Type B pancreatic cell (in vitro differentiated cells): ENCODE data around the gene CASP8. TPM values are rescaled to one million over a fixed set of nuclear protein-coding genes. Genes with fewer than 3 reads are reported as not detected.

Experiments
- DNase-seq: peaks from one replicate; pipeline ENCODE4 v3.0.0; 2021; ENCODE audit warnings: mixed read lengths; ENCODE audit not compliant: unreplicated experiment; ENCODE audit errors: extremely low spot score
- H3K27ac Mint-ChIP-seq: 2 replicates; pipeline ENCODE4 v1.8.0; 2021; ENCODE audit warnings: mild to moderate bottlenecking, mixed read lengths
- H3K27me3 Mint-ChIP-seq: 2 replicates; pipeline ENCODE4 v1.8.0; 2021; ENCODE audit warnings: mixed read lengths
- H3K36me3 Mint-ChIP-seq: 2 replicates; pipeline ENCODE4 v1.8.0; 2021; ENCODE audit warnings: mixed read lengths
- H3K4me1 Mint-ChIP-seq: one replicate; pipeline ENCODE4 v1.8.0; 2021; ENCODE audit warnings: mixed read lengths; ENCODE audit not compliant: unreplicated experiment
- H3K4me3 Mint-ChIP-seq: 2 replicates; pipeline ENCODE4 v1.8.0; 2021; ENCODE audit warnings: mild to moderate bottlenecking, mixed read lengths
- H3K9me3 Mint-ChIP-seq: 2 replicates; pipeline ENCODE4 v1.8.0; 2021; ENCODE audit warnings: mixed read lengths
- CTCF ChIP-seq: fragments of 200-600 bp; sonication (generic); conservative IDR thresholded peaks from 2 replicates; pipeline ENCODE4 v1.5.0; 2021; ENCODE audit warnings: antibody characterized with exemption, mild to moderate bottlenecking
- total RNA-seq: library from RNA; stranded (reverse); gene quantifications from 2 replicates; pipeline ENCODE4 v1.2.1, GENCODE V29; 2021; ENCODE audit warnings: low replicate concordance

CASP8 gene
- total RNA-seq, 1 donor from 2014 or later, result 6.0 TPM

GRCh38 chr2:201275069-201275468 lies 14.7 kb downstream of the CASP8 start:
- no peak for TF ChIP-seq CTCF
- Mint-ChIP-seq H3K4me1 (no peaks in the 10 kb centered on the region), H3K9me3 (no peaks in the 10 kb centered on the region), H3K27ac (no peak overlapping the region), H3K36me3 (no peaks in the 10 kb centered on the region), H3K4me3 (no peak overlapping the region), H3K27me3 (no peaks in the 10 kb centered on the region)
- DNase-seq, result no peak

DNA sequence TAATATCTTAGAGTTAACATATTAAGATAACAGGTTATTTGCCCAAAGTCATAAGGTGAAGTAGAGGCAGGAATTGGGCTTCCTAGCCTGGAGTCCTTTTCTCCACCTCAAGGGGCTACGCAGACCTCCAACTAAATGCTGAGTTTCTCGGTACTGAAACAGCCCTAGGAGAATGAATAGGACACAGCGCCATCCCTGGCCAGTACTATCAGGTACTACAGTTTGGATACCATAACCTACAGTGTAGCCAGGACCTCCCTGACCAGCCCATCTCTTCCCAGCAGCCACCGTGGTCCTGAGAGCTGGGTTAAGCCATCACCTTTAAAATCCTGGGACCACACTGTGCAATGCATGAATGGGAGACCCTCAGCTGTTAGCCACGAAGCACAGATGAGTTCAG lies 15.7 kb downstream of the CASP8 start:
- H3K4me3 Mint-ChIP-seq, result no peak overlapping the region
- H3K36me3 Mint-ChIP-seq, result no peaks in the 10 kb centered on the region
- no peaks in the 10 kb centered on the region for H3K27me3 Mint-ChIP-seq
- no peak for TF ChIP-seq CTCF
- no peak for DNase-seq
- no peaks in the 10 kb centered on the region for H3K9me3 Mint-ChIP-seq
- no peaks in the 10 kb centered on the region for H3K4me1 Mint-ChIP-seq
- no peak overlapping the region for H3K27ac Mint-ChIP-seq

- Mint-ChIP-seq H3K4me3 (no peak overlapping the region), H3K4me1 (no peaks in the 10 kb centered on the region)
Observed at GRCh38 chr2:201276511-201276910, 16.2 kb downstream of the CASP8 start.

GRCh38 chr2:201279079-201279478 lies 18.7 kb downstream of the CASP8 start:
- Mint-ChIP-seq H3K36me3 (no peaks in the 10 kb centered on the region), H3K27ac (no peak overlapping the region), H3K27me3 (no peaks in the 10 kb centered on the region), H3K4me1 (no peaks in the 10 kb centered on the region), H3K4me3 (no peak overlapping the region), H3K9me3 (no peaks in the 10 kb centered on the region)
- no peak for DNase-seq
- no peak for TF ChIP-seq CTCF

More at GRCh38 chr2:201276511-201276910, 16.2 kb downstream of the CASP8 start:
- no peaks in the 10 kb centered on the region for H3K27me3 Mint-ChIP-seq
- no peaks in the 10 kb centered on the region for H3K36me3 Mint-ChIP-seq
- H3K27ac Mint-ChIP-seq, result no peak overlapping the region
- TF ChIP-seq CTCF, result no peak
- no peak for DNase-seq
- no peaks in the 10 kb centered on the region for H3K9me3 Mint-ChIP-seq

- H3K36me3 Mint-ChIP-seq, result no peaks in the 10 kb centered on the region
- no peaks in the 10 kb centered on the region for H3K4me1 Mint-ChIP-seq
- H3K4me3 Mint-ChIP-seq, result no peak overlapping the region
- no peaks in the 10 kb centered on the region for H3K9me3 Mint-ChIP-seq
- no peaks in the 10 kb centered on the region for H3K27me3 Mint-ChIP-seq
- no peak overlapping the region for H3K27ac Mint-ChIP-seq
- TF ChIP-seq CTCF, result no peak
- DNase-seq, result no peak
Observed at GRCh38 chr2:201280191-201281040, 20.1 kb downstream of the CASP8 start.
